Measurements from ENCODE around the gene NIPAL1.

NIPAL1 gene

DNA sequence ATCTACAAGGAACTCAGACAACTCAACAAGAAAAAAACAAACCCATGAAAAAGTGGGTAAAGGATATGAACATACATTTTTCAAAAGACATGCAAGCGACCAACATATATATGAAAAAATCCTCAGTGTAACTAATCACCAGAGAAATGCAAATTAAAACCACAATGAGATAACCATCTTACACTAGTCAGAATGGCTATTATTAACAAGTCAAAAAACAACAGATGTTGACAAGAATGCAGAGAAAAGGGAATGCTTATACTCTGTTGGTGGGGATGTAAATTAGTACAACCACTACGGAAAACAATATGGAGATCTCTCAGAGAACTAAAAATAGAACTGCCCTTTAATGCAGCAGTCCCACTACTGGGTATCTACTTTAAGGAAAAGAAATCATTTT, 12.1 kb downstream of the NIPAL1 start:
- DNase-seq, result no peak

DNA sequence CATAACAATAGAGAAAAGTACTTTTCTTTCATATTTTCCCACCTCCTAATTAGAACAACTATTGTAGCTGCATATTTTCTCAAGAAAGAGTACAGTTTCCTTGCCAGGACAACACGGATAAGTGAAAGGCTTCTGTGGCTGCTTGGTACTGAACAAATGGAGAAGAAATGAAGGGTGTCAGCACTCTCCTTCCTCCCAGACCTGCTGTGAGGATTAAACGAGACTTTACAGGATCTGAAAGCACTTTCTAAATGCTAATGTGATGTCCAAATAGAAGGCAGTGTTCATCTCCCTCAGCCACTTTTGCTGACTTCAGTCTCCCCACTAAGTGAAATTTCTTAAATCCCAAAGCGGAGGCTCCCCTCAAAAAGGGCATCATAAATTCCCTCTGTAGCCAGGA, 13.9 kb downstream of the NIPAL1 start:
- DNase-seq, result no peak

DNA sequence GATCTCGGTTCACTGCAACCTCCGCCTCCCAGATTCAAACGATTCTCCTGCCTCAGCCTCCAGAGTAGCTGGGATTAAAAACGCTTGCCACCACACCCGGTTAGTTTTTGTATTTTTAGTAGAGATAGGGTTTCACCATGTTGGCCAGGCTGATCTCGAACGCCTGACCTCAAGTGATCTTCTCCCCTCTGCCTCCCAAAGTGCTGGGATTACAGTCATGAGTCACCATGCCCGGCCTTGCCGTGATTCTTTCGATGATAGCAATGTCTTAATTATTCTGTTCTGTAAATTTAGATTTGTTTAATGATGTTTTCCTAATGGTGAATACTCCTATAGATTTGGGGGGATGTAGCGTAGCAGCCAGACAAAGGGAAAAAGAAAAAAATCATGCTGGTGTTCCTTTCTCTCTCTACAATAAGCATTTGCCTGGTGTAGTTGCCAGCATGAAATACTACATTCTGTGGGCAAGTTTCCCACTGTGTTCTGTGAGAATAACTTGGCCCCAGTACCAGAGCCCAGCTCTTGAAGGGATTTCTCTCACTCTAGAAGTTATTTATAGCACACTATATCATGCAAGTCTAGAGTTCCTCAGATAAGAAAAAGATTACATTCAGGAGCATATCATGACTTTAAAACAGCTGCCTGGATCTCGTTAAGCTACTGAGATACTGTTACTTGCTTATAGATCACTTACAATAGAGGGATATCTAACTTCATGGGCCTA, 15.4 kb downstream of the NIPAL1 start:
- DNase-seq, result peak; percentile 32

DNA sequence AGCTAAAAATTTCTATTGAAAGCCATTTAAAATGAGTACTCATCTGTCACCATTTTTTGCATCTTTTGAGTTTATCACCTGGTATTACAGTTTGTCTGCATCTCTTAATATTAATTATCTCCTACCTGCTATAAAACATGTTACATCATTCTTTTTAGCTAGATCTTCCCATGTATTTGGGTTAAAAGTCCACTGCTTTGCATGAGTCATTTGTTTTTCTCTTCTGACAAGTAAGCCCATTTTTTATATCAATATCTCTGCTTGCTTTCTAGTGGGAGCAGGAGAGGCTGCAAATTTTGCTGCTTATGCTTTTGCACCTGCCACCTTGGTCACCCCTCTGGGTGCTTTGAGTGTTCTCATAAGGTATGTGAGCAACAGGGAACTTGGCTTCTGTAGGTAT, 16.1 kb downstream of the NIPAL1 start:
- DNase-seq, result no peak

DNA sequence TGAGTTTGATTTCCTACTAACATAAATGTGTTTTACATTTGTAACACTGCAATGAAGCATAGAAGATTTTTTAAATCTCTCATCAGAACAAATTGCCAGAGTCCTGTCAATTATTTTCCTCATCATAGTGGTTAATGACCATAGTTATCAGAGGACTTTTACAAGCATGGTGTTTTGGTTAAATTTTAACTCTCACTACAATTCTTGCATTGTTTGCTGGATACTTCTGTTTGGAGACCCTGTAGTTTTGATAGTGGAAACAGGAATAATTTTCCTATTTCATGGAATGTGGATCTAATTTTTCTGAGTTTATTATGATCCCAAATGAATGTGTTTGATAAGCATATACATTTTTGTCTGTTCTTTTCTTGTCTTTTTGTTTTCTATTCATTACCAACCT, 16.8 kb downstream of the NIPAL1 start:
- no peak for DNase-seq

DNA sequence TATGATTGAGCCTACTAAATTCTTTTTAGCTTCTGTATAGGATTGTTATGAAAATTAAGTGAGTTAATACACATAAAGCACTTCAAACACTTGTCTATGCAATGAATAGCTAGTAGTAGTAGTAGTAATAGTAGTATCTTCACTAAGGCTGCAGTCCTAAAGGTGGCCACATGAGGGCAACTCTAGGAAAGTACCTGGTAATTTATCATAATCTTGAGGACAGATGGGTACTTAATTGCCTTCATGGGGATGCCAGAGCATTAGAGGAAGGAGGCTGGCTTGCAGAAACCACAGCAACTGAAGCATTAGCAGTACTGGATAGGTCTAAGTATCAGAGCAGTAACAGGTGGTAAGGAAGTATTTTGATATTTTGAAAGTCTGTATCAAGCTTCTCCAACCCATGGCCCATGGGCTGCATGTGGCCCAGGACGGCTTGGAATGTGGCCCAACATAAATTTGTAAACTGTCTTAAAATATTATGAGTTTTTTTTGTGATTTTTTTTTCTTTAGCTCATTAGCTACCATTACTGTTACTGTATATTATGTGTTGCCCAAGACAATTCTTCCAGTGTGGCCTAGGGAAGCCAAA, 17.3 kb downstream of the NIPAL1 start:
- DNase-seq, result no peak

DNA sequence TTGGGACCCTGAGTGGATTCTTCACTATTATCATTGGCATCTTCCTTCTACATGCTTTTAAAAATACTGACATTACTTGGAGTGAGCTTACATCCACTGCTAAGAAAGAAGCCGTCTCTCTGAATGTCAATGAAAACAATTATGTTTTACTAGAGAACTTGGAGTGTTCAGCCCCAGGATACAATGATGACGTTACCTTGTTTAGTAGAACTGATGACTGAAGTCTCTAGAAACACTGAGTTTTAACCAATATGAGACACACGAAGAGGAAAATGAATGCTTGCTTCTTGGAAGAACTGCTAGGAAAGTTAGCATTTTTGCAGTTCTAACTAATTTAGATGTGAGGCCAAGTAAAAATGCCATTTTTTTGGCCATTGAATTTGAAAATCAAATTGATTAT, 19.4 kb downstream of the NIPAL1 start:
- DNase-seq, result no peak

DNA sequence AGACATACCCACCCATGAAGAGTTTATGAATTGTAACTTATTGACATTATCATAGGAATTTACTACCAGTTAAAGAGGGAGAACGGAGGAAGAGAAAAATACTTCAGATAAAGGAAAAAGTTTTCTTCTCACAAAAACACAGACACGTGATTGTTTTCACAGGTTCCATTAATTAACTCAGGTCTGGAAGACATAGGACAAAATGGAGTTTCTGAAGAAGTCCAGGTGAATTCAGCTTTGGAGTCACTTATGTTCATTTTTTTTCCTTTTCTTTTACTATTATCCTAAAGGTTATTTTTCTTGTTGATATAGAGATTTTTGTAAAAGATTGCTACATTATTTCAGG, 20.5 kb downstream of the NIPAL1 start:
- no peak for DNase-seq

DNA sequence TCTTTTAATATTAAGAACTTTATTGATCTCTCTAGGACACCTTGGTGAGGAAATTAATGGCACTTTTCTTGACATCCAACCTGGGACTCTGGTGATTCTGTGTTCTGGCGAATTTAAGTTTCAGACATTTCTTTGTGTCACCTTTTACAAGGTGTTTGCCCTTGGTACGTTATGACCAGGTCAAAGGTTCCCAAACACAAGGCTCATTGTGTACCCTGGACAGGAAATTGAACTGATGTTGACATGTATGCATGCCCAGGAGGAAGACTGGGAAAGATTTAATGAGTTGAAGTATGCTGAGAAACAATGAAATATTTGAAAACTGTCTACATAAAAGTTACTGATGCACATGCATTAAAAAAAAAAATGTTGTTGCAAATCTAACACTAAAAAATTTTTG, 22.1 kb downstream of the NIPAL1 start:
- DNase-seq, result no peak

DNA sequence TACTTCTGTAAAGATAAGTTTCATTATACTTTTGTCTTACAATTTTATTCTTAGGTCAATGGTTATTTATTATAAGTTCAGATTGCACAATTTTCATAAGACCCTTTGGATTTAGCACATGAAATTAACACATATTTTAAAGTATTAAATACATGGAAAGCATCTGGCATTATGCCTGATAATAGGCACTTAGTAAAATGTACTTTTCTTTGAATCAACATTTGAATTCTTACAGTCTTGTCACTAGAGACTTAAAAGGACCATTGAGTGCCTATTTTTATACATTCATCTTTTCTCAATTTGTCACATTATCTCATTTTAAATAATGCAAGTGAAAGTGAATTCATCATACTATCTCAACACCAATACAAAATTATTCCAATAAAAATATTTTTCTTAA, 23.0 kb downstream of the NIPAL1 start:
- no peak for DNase-seq

DNA sequence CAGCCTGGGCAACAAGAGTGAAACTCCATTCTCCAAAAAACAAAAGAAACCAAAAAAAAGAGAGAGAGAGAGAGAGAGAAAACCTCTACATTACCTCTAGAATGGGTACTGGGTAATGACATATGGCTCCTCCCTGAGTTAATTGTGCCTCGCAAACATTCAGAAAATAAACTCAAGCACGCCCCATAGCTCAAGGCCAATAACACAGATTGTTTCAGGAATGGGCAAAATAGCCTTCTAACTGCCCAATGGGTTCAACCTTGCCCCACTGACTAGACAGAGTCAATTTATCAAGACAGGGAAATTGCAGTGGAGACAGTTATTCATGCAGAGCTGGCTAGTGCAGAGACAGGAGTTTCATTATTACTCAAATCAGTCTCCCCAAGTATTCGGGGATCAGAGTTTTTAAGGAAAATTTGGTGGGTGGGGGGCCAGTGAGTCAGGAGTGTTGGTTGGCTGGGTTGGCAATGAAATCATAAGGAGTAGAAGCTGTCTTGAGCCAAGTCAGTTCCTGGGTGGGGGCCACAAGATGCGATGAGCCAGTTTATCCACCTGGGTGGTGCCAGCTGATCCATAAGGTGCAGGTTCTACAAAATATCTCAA, 25.1 kb downstream of the NIPAL1 start:
- DNase-seq, result no peak

DNA sequence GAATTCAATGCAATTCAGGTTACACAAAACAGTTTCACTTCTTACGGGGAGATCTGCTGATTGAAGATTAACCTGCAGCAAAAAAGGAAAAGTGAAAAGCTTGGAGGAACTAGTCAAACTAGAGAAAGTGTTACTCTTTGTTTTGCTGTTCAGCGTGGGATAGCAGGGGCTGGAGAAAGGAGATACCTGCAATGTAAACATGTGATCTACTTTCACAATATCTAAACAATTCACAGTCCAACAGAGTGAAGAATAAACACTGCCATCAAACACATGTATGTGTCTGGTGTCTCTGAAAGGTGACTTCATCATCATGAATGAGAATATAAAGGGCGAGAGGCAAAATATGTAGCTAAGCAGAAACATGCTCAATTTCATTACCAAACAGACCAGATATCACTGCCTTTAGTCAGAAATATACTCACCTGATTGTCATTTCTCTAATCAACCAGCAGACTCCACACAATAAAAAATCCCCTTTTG, 26.4 kb downstream of the NIPAL1 start:
- DNase-seq, result no peak

DNA sequence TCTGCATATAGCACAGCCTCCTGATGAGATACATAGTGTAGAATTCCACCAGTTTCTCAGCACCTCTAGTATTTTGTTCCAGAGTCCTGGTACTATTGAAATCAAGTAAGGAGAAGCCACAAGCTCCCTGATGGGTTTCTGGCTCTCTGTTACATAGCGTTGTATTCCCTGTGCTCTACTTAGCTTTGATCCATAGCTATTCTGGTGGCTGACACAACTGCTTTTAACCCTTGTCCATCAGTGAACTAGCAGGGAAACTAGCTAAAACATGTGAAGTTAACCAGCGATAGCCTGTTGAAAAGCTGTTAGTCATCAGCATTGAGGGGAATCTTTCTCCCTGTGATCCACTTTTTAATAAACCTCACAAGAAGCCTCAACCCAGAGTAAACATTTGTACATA, 26.9 kb downstream of the NIPAL1 start:
- no peak for DNase-seq

DNA sequence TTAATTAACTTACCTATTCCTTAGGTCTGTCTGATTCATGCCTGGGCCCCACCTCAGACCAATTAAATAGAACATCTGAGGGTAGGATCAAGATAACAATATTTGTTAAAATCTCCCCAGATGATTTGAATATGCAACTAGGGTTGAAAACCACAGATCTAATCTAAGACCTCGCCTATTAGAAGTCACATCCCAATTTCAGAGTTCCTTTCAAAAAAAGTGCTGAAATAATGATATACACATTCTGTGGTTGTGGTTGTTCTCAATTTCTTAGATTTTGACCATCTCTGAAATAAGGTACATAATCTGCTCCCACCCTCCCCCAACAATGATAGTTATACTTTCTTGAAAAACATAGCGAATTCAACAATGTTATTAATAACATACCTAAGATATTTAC, 27.7 kb downstream of the NIPAL1 start:
- no peak for DNase-seq

DNA sequence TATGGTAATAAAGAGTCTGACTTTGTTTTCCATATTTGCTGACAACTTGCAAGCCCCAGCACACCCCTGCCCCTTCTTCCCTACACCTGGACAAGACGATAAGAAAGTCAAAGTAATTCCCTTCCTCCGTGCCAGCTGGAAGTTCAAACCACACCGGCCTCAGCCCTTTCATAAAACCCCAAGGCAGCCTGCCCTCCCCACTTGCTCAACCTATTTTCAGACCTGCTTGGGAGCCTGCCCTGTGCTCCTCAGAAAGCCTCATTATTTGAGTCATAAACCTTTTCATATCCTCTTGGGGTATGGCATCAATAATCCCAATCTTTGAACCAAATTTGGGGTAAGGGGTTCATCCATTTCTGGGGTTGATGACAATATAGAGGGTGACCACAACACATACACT, 29.5 kb downstream of the NIPAL1 start:
- no peak for DNase-seq

DNA sequence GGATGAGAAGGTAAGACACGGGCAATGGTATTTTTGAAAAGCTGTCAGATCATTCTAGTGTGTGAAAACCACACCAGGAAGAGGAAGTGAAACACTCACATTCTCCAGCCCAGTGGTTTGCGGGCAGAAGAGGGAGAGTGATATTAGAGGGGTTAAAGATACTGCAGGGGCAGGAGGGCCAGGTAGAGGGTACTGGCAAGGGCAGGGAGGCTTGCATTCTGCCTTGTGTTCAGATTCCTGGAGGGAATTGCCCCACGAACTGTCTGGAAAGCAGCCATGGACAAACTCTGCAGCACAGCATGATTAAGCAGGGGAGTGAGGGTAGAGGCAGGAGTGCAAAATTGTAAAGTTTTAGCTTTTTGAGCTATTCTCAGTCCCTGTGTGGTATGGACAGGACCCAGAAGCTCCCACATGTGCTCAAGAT, 30.9 kb downstream of the NIPAL1 start:
- DNase-seq, result no peak

DNA sequence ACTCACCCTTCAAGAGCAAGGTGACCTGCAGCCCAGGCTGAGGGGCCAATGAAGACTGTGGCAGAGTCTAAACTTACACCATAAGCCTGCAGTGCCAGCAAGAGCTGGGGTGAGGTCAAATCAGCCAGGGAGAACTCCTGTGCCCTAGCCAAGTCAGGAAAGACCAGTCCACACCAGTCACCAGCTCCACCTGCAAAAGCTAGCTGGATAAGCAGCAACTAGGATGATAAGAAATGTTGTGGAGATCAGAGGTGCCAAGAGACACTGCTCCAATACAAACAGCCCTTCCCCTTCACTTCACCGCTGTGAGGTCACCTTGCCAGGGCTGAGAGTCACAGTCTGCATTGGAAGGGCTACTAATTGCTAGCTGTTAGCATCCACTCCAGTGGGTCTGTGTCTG, 31.3 kb downstream of the NIPAL1 start:
- no peak for DNase-seq

DNA sequence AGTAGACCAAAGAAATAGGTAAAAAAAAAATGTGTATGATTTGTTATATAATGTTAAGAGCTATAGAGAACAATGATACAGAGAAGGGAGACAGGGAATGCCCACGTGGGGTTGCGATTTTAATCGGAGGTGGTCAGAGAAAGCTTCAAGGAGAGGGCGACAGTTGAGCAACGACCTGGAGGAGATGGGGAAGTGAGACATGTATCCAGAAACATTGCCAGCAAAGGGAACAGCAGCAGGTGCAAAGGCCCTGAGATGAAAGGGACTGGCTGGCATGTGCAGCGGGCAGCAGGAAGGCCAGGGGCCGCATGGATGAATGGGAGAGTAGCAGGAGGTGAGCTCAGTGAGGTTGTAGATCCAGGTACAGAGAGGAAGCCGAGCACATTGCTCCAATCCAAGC, 32.9 kb downstream of the NIPAL1 start:
- no peak for DNase-seq

DNA sequence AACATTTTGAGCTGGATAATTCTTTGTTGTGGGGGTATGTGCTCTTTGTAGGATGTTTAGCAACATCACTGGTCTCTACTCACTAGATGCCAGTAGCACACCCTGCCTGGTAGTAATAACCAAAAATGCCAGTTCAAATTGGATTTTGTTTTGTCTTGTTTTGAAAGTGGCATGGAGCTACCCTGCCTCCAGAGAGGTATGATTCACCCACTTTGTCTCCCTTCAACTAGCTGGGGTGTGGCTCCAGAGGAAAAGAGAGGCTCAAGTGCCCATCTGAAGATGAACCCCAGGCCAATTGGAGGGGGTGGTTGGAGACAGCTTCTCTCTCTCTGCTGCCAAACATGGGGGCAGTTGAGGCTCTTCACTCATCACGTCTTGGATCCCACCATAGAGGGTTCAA, 34.5 kb downstream of the NIPAL1 start:
- no peak for DNase-seq

DNA sequence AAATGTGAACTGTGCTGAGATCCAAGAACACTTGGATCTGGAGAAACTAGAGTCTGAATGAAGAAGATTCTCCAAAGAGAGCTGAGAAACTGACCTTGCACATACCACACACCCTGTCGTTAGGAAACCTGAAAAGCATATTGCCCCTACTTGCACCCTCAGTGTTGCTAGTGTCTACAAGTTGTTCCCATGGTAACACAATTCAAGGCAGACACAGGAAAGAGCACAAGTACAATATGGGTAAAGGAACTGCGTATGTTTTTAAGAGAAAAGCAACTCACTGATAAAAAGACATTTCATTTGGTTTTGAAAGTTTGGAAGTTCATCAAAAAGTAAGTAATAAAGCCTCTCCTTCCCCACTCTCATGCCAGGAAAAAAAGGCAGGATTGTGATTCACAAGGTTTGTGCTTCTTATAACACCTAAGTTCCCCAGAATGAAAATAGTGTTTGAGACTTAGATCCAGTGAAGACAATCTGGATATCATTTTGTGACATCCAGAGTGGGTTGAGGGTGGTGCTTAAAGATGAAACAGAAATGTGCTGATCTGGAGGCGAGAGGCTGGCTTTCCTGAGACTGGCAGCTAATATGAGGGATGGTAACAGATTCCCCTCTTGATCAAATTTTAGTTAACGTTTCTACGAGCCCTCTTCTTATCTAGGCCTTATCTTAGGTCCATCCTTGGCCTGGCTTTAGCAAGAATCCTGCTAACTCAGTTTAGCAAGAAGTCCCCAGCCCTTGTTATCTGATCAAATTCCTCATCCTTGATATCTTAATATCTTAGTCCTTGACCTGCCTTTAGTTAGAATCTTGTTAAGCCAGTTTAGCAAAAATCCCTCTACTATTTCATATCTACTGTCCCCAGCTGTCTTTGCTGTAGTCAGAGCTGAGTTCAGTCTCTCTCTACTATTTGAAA, 42.3 kb downstream of the NIPAL1 start:
- DNase-seq, result no peak

DNA sequence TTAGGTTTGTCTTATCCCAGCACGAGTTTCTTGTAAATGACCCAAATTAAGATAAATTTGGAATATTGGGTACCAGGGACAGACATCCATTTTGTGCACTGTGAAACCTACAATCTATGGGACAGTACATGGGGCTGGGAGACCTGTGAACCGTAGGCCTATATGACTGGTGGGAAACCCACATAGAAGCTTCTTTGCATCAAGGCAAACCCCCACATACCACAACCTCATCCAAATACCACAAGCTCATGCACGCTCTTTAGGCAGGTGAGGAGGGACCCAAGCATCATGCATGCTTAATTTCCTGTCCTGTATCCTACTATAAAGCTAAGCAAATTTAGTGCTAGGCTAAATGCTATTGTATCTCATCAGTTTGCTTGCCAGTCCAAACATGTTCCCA, 47.8 kb downstream of the NIPAL1 start:
- DNase-seq, result no peak

DNA sequence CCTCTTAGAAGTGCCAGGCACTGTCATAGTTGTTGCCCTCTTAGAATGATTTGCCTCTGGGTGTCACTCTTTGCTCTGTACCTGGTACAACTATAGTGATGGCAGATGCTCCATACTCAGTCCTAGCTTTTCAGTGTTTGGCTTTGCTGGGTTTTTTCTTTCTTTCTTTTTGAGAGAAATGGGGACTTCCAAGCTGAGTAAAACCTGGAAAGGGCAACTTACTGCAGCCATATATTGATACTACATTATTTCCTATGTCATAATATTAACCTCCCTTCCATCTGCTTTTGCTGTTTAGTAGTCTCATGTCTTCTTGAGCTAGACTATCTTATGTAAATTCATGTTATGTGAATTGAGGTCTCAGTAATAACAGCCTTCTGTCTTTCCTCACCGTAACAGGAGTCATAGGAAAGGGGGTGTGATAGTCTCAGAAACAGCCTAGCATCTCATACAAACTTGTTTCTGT, 49.0 kb downstream of the NIPAL1 start:
- DNase-seq, result no peak

DNA sequence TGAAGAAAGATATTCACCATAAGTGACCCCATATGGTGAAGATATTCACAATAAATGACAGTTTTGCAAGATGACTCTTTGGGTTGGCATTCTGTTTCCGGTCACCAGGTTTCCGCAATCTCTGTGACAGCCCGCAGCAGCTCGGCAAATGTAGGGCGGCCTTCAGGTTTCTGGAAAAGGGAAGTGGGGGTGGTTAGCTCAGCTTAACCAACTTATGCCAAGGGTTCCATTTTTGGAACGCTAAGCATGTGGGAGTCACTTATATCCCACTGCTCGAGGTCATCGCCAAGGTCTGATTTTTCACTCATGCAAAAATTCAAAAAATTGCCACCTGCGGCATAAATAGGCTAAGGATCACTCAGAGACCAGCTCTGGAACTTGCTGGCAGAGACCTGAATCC, 51.0 kb downstream of the NIPAL1 start:
- DNase-seq, result no peak

DNA sequence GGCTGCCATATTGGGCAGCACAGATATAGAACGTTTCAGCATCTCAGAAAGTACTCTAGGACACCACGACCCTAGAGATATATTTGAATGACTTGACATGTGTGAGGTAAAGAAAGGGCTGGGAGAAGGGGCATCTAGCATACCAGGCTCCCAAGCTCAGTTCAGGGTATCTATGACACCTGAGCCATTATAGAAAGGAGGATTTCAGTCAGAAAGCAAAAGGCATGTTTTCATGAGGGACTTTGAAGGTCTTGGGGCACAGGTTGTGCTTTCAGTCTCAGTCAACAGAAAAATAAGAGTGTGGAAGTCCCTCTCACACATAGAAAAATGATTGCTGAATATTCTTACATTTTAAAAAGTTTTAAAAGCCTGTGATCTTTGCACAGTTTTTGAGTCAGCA, 51.6 kb downstream of the NIPAL1 start:
- no peak for DNase-seq
